HG03354 (cell line): Measurements from ENCODE around the gene RIT1.
"Not testable (repeated sequence)": the region's sequence is repeated elsewhere in the genome, so short reads cannot be mapped to it uniquely, and the experiment has no call there.

Experiments
- ATAC-seq: cut with Tn5 transposase; IDR thresholded peaks from one replicate; pipeline ENCODE4 v1.9.1; 2021; ENCODE audit warnings: mild to moderate bottlenecking; ENCODE audit not compliant: unreplicated experiment, poor library complexity, severe bottlenecking

The RIT1 gene

GRCh38 chr1:155896476-155896875 is 14.7 kb downstream of the RIT1 start:
- ATAC-seq = not testable (repeated sequence)

DNA sequence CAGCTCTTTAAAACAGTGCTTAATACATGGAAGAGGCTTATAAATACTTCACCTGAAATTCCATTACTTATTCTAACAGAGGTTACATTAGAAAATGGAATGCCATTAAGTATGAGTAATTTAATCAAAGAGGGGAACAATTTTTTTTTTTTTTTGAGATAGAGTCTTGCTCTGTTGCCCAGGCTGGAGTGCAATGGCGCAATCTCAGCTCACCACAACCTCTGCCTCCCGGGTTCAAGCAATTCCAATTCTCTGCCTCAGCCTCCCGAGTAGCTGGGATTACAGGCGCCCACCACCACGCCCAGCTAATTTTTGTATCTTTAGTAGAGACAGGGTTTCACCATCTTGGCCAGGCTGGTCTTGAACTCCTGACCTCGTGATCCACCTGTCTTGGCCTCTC is 15.5 kb downstream of the RIT1 start:
- not testable (repeated sequence) for ATAC-seq

- no peak for ATAC-seq
These were observed 17.6 kb downstream of the RIT1 start for GRCh38 chr1:155893389-155894142.

GRCh38 chr1:155892796-155893195 is 18.4 kb downstream of the RIT1 start:
- no peak for ATAC-seq

DNA sequence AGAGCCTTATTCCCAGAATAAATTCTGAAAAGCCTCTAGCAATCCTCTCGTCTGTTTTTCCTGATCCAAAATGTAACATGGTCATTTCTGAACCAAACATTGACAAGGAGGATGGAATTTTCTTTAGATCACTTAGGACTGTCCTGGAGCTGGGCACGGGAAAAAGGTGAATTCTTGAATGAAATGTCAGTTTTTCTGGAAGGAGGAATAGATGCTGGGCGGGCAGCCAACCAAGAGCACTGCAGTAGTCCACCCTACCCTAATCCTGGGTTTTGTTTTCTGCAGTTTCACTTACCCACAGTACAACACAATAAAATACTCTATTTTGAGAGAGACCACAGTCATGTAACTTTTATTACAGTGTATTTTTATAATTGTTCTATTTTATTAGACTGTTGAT is 20.9 kb downstream of the RIT1 start:
- ATAC-seq = no peak

DNA sequence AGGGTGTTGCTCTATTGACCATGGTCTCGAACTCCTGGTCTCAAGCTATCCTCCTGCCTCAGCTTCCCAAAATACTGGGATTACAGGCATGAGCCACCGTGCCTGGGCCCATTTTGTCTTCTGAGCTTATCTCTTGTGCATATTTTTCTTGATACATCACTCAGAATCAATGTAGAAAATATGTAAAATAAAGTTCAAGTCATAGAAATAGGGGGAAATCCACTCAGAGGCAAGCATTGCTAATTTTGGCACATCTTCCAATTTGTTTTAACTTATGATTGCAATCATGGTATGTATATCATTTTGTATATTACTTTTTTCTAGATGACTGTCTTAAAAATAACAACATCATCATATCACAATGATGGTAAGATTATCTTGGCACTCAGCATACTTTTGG is 21.6 kb downstream of the RIT1 start:
- ATAC-seq = no peak

GRCh38 chr1:155888481-155888880 is 22.7 kb downstream of the RIT1 start:
- ATAC-seq = no peak

GRCh38 chr1:155884982-155885381 is 26.2 kb downstream of the RIT1 start:
- ATAC-seq = no peak

DNA sequence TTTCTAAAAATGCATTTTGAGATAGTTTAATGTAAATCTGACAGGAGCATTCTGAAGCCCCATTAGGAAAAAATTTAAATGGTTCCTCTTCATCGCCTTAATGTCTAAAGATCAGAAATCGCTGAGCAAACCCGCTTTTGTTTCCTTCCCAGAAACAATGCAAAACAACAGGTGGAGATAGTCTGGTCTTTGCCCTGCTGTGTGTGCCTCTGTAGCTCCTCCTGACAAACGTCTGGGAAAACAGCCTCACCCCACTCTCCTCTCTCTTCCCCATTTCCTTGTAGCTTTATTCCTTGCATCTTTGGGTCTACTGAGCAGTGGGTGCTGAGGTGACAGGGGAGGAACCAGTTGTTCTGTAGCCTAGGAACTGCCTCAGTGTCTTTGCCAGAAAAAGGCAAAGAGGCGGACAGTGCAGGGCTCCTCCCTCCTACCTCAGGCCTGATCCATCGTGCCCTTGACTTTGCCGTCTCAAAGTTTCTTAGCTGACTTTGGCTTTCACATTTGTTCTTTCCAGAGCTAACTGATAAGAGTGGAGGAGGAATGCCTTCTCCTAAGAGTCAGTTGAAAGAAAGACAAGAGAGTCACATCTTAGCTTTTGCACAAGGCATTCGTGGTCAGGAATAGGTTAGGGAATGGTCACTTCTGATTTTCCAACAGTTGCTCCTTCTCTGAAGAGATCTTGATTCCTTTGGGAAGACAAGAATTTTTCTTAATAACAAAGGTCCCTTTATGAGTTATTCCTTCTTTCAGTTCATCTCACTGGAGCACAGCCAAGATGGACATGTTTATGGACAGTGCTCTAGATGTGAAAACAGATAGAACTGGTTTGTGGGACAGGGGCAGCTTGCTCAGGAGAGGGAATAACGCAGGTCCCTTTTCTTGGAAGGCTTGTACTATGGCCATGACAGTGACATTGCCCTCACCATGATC is 26.9 kb downstream of the RIT1 start:
- no peak for ATAC-seq

GRCh38 chr1:155882766-155883165 is 28.4 kb downstream of the RIT1 start:
- no peak for ATAC-seq

DNA sequence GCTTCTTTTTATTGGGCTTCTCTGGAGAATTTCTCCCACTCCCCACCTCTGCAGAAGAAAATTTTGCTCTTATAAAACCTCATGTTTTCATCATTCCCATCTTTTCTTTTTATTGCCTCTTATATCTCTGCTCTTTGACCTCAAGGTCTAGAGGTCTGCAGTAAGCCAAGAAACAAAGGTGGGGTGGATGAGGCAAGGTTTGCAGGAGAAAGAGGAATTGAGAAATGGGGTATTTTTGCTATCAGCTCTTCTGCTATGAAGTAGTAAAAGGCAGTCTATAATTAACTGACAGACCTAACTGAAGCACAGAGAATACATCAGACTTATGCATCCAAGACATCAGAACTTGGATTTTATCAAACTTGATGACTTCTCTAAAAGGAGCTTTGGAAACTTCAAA is 28.9 kb downstream of the RIT1 start:
- ATAC-seq = no peak

DNA sequence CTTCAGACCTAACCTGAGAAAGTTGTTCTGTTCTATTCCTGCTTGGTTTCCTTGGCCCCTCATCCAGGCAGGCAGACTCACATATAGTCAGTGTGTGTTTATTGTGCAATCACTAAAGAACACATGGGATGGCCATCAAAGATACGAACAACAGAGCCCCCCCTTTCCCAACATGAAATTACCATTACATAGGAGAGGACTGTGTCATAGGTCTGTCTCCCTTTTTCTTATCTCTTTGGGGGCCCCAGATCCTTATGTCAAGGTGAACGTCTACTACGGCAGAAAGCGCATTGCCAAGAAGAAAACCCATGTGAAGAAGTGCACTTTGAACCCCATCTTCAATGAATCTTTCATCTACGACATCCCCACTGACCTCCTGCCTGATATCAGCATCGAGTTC is 30.2 kb downstream of the RIT1 start:
- no peak for ATAC-seq

- ATAC-seq = no peak
These were observed 30.9 kb downstream of the RIT1 start for GRCh38 chr1:155880251-155880650.

- ATAC-seq = no peak
These were observed 33.2 kb downstream of the RIT1 start for GRCh38 chr1:155877945-155878344.

DNA sequence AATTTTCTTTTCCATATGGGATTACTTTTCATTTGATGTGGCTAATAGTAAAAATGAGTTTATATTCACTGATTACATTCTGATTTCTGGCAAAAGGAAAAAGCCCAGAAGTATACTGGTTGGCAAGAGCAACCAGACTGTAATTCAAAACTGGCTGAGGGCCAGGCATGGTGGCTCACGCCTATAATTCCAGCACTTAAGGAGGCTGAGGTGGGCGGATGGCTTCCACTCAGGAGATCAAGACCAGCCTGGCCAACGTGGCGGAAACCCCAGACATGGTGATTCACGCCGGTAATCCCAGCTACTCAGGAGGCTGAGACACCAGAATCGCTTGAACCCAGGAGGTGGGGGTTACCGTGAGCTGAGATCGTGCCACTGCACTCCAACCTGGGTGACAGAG is 37.3 kb downstream of the RIT1 start:
- ATAC-seq = no peak

DNA sequence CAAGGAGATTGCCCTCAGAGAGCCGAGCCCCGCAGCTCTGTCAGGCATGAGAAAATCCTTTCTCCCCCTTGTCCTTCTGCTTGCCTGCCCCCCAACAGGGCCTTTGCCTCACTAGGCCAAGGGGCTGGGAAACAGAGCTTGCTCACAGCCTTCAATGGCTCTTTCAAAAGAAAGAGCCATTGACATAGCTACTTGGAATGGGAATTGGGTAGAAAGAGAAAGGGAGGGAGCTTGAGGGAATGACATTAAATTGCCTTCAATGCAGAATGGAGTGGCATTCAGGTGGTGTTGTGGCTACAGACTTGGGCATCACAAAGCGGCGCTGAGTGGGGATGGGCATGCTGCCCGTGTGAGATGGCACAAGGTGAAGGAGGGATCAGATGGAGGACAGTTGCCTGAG is 38.6 kb downstream of the RIT1 start:
- no peak for ATAC-seq

- no peak for ATAC-seq
These were observed 39.8 kb downstream of the RIT1 start for GRCh38 chr1:155871390-155871789.

DNA sequence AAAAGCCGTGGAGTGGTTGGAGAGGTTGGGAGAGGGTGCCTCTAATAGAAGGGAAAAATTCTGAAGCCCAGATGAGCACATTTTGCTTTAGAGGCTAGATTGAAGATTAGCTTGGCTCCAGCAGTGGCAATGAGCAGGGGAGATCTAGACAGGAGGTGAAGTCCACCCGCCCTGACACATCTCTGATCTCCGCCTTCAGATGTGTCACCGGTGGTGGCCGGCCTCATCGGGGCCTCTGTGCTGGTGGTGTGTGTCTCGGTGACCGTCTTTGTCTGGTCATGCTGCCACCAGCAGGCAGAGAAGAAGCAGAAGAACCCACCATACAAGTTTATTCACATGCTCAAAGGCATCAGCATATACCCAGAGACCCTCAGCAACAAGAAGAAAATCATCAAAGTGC is 43.4 kb downstream of the RIT1 start:
- no peak for ATAC-seq

DNA sequence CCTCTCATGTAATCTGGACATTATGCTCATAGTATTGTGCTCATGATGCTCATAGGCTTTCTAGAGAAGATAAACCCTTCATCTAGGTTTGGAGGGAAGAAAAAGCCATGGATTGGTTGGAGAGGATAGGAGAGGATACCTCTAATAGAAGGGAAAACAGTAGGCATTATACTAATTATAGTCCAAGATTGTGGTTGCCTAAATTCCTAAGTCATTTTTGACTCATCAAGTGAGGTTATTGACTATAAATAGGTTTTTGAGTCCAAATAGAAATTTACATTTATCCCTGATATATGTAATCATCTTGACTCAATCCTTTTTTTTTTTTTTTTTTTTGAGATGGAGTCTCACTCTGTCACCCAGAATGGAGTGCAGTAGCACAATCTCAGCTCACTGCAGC is 46.8 kb downstream of the RIT1 start:
- no peak for ATAC-seq

DNA sequence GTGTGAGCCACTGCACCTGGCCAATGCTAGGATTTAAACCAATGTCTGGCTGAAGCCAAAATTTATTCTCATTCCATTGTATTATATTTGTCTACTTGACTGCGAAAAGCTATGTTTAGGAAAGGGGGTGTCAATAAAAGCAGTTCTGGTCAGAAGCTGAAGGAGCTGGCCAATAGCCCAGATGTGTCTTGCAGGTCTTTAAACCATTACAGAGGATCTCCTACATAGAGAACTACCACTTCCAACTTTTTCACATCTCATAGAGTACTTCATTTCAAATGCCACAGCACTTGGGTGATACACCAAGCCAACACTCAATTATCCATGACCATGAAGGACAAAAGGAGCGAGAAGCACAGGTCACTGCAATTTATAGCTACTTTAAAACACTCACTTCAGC is 49.3 kb downstream of the RIT1 start:
- ATAC-seq = no peak

DNA sequence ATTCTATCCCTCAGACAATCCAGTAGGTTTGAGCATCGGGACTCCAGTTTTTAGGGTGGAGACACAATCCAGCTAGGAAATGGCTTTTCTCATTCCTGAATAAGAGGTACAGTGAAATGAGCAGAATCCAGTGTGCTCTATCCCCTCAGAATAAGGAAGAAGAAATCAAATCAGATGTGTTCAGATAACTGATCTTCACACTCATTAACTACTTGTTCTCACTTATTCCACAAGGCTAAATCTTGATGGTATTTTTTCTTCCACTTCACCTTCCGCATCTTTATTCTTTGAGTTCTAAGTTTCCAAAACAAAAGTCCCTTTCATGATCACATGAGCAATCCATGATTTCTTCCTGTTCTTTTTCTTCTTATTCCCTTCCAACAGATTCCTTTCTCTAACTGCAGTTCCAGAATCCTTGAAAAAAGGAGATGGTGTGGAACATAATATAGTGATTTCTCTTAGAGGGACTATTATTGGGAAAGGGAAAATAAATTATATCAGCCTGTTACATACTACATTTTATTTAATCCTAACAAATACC is 50.1 kb downstream of the RIT1 start:
- no peak for ATAC-seq
